ENCODE results near the gene SYNE2. TPM values are rescaled to one million over a fixed set of nuclear protein-coding genes. Genes with fewer than 3 reads are reported as not detected.

SYNE2 gene
- polyA plus RNA-seq, 1 donor from 2014 or later = 82.3 TPM

DNA sequence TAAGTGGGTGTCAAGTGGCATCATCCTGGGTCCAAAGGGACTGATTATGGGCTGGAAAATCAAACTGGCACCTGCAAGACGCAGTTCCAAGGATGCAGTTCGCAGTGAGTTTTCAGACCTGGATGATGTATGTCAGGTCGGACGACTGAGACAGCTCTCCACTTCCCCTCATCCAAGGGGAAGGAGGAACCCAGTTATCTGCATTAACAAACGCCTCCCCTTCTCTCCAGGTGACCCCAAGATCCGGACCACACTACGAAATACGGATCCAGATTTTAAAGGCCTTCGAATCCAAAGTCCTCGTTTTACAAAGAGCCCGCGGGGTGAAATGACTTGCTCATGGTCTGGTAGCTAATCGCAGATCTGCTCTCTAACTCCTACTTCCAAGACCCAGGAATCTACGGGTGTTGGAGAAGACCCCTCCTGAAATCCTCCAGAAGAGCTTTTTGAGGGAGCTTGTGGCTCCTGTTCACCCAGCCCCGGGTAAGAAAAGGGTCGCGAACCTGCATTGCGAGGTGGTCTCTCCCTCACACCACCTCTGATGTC lies 460 bp upstream of the SYNE2 start:
- peak overlapping the region; percentile 68 for H3K9ac ChIP-seq (ENCODE audit: low read length)
- no peaks in the 10 kb centered on the region for H4K20me1 ChIP-seq (ENCODE audit: insufficient read depth)
- no peak overlapping the region for H3K27ac ChIP-seq (ENCODE audit: low read length)

DNA sequence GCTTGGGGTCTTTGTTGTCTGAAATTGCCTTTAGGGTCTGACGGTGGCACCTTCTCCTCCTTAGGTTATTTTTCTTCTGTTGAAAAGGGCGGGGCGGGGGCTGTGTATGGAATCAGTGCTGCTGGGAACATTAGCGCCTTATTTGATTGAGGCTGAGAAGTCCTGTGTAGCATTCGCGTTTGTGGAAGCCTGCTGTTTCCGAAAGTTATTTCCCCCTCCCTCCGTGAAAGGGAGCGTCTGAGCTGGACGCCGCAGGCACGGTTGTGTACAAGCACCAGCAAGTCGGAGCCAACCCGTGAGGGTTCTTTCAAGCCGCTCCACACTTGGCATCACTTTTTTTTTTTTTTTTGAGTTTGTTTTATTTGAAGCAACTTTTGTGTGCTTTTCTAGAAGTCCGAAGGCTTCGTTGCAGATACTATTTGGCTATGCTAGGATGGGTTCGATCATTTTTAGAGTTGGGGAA lies 1.1 kb downstream of the SYNE2 start:
- H3K9ac ChIP-seq (ENCODE audit: low read length) = peak overlapping the region; percentile 68
- H3K79me2 ChIP-seq (replicated peaks; ENCODE audit: insufficient read depth, low read length) = peaks cover 48% of the 10 kb centered on the region
- TF ChIP-seq EZH2 (IDR thresholded peaks at IDR 0.05; ENCODE audit: borderline replicate concordance, insufficient read depth, low read length, poor library complexity, severe bottlenecking) (no peak), MXI1 (conservative IDR thresholded peaks at IDR 0.05; ENCODE audit: poor library complexity, severe bottlenecking) (no peak), RAD21 (conservative IDR thresholded peaks at IDR 0.05) (no peak), EP300 (conservative IDR thresholded peaks at IDR 0.05; ENCODE audit: poor library complexity, severe bottlenecking) (no peak), TAF1 (IDR thresholded peaks at IDR 0.05; ENCODE audit: low read depth) (no peak), SMC3 (conservative IDR thresholded peaks at IDR 0.05; ENCODE audit: poor library complexity) (no peak), POLR2AphosphoS5 (IDR thresholded peaks at IDR 0.05) (no peak)
- TF ChIP-seq, protein P1, sequence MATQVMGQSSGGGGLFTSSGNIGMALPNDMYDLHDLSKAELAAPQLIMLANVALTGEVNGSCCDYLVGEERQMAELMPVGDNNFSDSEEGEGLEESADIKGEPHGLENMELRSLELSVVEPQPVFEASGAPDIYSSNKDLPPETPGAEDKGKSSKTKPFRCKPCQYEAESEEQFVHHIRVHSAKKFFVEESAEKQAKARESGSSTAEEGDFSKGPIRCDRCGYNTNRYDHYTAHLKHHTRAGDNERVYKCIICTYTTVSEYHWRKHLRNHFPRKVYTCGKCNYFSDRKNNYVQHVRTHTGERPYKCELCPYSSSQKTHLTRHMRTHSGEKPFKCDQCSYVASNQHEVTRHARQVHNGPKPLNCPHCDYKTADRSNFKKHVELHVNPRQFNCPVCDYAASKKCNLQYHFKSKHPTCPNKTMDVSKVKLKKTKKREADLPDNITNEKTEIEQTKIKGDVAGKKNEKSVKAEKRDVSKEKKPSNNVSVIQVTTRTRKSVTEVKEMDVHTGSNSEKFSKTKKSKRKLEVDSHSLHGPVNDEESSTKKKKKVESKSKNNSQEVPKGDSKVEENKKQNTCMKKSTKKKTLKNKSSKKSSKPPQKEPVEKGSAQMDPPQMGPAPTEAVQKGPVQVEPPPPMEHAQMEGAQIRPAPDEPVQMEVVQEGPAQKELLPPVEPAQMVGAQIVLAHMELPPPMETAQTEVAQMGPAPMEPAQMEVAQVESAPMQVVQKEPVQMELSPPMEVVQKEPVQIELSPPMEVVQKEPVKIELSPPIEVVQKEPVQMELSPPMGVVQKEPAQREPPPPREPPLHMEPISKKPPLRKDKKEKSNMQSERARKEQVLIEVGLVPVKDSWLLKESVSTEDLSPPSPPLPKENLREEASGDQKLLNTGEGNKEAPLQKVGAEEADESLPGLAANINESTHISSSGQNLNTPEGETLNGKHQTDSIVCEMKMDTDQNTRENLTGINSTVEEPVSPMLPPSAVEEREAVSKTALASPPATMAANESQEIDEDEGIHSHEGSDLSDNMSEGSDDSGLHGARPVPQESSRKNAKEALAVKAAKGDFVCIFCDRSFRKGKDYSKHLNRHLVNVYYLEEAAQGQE (IDR thresholded peaks at IDR 0.05; ENCODE audit: borderline replicate concordance) = no peak
- TF ChIP-seq, protein P2, sequence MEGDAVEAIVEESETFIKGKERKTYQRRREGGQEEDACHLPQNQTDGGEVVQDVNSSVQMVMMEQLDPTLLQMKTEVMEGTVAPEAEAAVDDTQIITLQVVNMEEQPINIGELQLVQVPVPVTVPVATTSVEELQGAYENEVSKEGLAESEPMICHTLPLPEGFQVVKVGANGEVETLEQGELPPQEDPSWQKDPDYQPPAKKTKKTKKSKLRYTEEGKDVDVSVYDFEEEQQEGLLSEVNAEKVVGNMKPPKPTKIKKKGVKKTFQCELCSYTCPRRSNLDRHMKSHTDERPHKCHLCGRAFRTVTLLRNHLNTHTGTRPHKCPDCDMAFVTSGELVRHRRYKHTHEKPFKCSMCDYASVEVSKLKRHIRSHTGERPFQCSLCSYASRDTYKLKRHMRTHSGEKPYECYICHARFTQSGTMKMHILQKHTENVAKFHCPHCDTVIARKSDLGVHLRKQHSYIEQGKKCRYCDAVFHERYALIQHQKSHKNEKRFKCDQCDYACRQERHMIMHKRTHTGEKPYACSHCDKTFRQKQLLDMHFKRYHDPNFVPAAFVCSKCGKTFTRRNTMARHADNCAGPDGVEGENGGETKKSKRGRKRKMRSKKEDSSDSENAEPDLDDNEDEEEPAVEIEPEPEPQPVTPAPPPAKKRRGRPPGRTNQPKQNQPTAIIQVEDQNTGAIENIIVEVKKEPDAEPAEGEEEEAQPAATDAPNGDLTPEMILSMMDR (IDR thresholded peaks at IDR 0.05; ENCODE audit: poor library complexity, severe bottlenecking) = no peak
- peak overlapping the region; percentile 28 for H3K27ac ChIP-seq (ENCODE audit: low read length)
- no peaks in the 10 kb centered on the region for H3K36me3 ChIP-seq (ENCODE audit: insufficient read depth, low read length)
- no peaks in the 10 kb centered on the region for H3K9me3 ChIP-seq (ENCODE audit: low read length)
- peak overlapping the region; percentile 76 for H3K4me2 ChIP-seq (ENCODE audit: low read length)
- no peaks in the 10 kb centered on the region for H3F3A ChIP-seq (ENCODE audit: insufficient read depth, low read length, poor library complexity, severe bottlenecking)
- H3K9me2 ChIP-seq (ENCODE audit: insufficient read depth, low read length) = no peaks in the 10 kb centered on the region
- H4K20me1 ChIP-seq (ENCODE audit: insufficient read depth) = no peaks in the 10 kb centered on the region
- no peaks in the 10 kb centered on the region for H3K27me3 ChIP-seq (ENCODE audit: insufficient read depth, low read depth, low read length)
- H2AFZ ChIP-seq (ENCODE audit: low read depth, low read length) = peak overlapping the region; percentile 36
- peak overlapping the region; percentile 80 for H3K4me3 ChIP-seq (ENCODE audit: low read length)

More for the DNA sequence above, 460 bp upstream of the SYNE2 start:
- Histone ChIP-seq H3F3A (ENCODE audit: insufficient read depth, low read length, poor library complexity, severe bottlenecking) (no peaks in the 10 kb centered on the region), H3K4me3 (ENCODE audit: low read length) (peak overlapping the region; percentile 80), H2AFZ (ENCODE audit: low read depth, low read length) (peak overlapping the region; percentile 33), H3K4me2 (ENCODE audit: low read length) (peak overlapping the region; percentile 35), H3K79me2 (replicated peaks; ENCODE audit: insufficient read depth, low read length) (peaks cover 32% of the 10 kb centered on the region), H3K9me2 (ENCODE audit: insufficient read depth, low read length) (no peaks in the 10 kb centered on the region), H3K27me3 (ENCODE audit: insufficient read depth, low read depth, low read length) (no peaks in the 10 kb centered on the region), H3K9me3 (ENCODE audit: low read length) (no peaks in the 10 kb centered on the region), H3K36me3 (ENCODE audit: insufficient read depth, low read length) (no peaks in the 10 kb centered on the region)
- TF ChIP-seq, protein P1 (IDR thresholded peaks at IDR 0.05; ENCODE audit: borderline replicate concordance) = no peak
- TF ChIP-seq, protein P2 (IDR thresholded peaks at IDR 0.05; ENCODE audit: poor library complexity, severe bottlenecking) = no peak
- TF ChIP-seq POLR2AphosphoS5 (IDR thresholded peaks at IDR 0.05) (no peak), RAD21 (conservative IDR thresholded peaks at IDR 0.05) (no peak), EP300 (conservative IDR thresholded peaks at IDR 0.05; ENCODE audit: poor library complexity, severe bottlenecking) (no peak), SMC3 (conservative IDR thresholded peaks at IDR 0.05; ENCODE audit: poor library complexity) (no peak), MXI1 (conservative IDR thresholded peaks at IDR 0.05; ENCODE audit: poor library complexity, severe bottlenecking) (no peak), EZH2 (IDR thresholded peaks at IDR 0.05; ENCODE audit: borderline replicate concordance, insufficient read depth, low read length, poor library complexity, severe bottlenecking) (no peak), TAF1 (IDR thresholded peaks at IDR 0.05; ENCODE audit: low read depth) (no peak)

Measured in neural cell (in vitro differentiated cells).